Hepatocyte (in vitro differentiated cells): ENCODE results near the gene LFNG. TPM values are rescaled to one million over a fixed set of nuclear protein-coding genes. Genes with fewer than 3 reads are reported as not detected.

ENCODE experiments used
- DNase-seq: peaks from one replicate; pipeline ENCODE4 v3.0.0-alpha.2; 2016; ENCODE audit warnings: low spot score
- H2AFZ ChIP-seq: fragments of 200-600 bp; sonication (generic); 2 replicates; pipeline ENCODE4 v1.6.0; 2016; ENCODE audit warnings: antibody characterized with exemption, mild to moderate bottlenecking
- H3K27ac ChIP-seq: fragments of 200-600 bp; sonication (generic); 2 replicates; pipeline ENCODE4 v1.5.1; 2016; ENCODE audit warnings: mild to moderate bottlenecking
- H3K27me3 ChIP-seq: fragments of 200-600 bp; sonication (generic); 2 replicates; pipeline ENCODE4 v1.6.1; 2016
- H3K36me3 ChIP-seq: fragments of 200-600 bp; sonication (generic); replicated peaks from 2 replicates; pipeline ENCODE4 v1.5.1; 2016; ENCODE audit warnings: low read depth; ENCODE audit not compliant: insufficient read depth
- H3K4me1 ChIP-seq: fragments of 200-600 bp; sonication (generic); 2 replicates; pipeline ENCODE4 v1.5.1; 2016; ENCODE audit warnings: mild to moderate bottlenecking, moderate library complexity; ENCODE audit not compliant: insufficient read depth
- H3K4me2 ChIP-seq: fragments of 200-600 bp; sonication (generic); 2 replicates; pipeline ENCODE4 v1.6.0; 2016
- H3K4me3 ChIP-seq: fragments of 200-600 bp; sonication (generic); 2 replicates; pipeline ENCODE4 v1.5.1; 2016; ENCODE audit warnings: mild to moderate bottlenecking
- H3K79me2 ChIP-seq: fragments of 200-600 bp; sonication (generic); 2 replicates; pipeline ENCODE4 v1.6.0; 2017; ENCODE audit warnings: mild to moderate bottlenecking
- H3K9me2 ChIP-seq: fragments of 200-600 bp; sonication (generic); replicated peaks from 2 replicates; pipeline ENCODE4 v1.6.0; 2017; ENCODE audit warnings: mild to moderate bottlenecking; ENCODE audit not compliant: insufficient read depth
- H3K9me3 ChIP-seq: fragments of 200-600 bp; sonication (generic); 2 replicates; pipeline ENCODE4 v1.5.1; 2016; ENCODE audit warnings: low read depth, mild to moderate bottlenecking
- H4K20me1 ChIP-seq: fragments of 200-600 bp; sonication (generic); 2 replicates; pipeline ENCODE4 v1.6.0; 2016; ENCODE audit warnings: mild to moderate bottlenecking; ENCODE audit not compliant: insufficient read depth, poor library complexity, severe bottlenecking
- EZH2 ChIP-seq: fragments of 200-600 bp; sonication (generic); IDR thresholded peaks from 2 replicates; pipeline ENCODE4 v1.6.1; 2016; ENCODE audit warnings: antibody characterized with exemption, mild to moderate bottlenecking, borderline replicate concordance
- EZH2phosphoT487 ChIP-seq: fragments of 200-600 bp; sonication (generic); IDR thresholded peaks from one replicate; pipeline ENCODE4 v1.6.1; 2018; ENCODE audit warnings: antibody characterized with exemption, mild to moderate bottlenecking, low read depth, moderate library complexity; ENCODE audit not compliant: unreplicated experiment, severe bottlenecking
- WGBS: methylation state at CpG from one replicate; pipeline ENCODE4 v1.1.6; 2016; ENCODE audit warnings: low lambda C conversion rate; ENCODE audit errors: missing lambda C conversion rate; 5-methylcytosine and 5-hydroxymethylcytosine counted together
- polyA plus RNA-seq: library from polyadenylated mRNA; unstranded; fragments of >200 nt; fragmentation: Nextera tagmentation; extraction: Ambion mirVana; gene quantifications from 2 replicates; pipeline ENCODE4 v1.2.1, GENCODE V29; 2016
- total RNA-seq: library from RNA; depleted of rRNA; stranded (reverse); fragments of >200 nt; gene quantifications from 2 replicates; pipeline ENCODE4 v1.2.3, GENCODE V29; 2014
- TF ChIP-seq, protein P1 (sequence below): fragments of 200-600 bp; sonication (generic); IDR thresholded peaks from 2 replicates; pipeline ENCODE4 v1.5.1; 2016; ENCODE audit warnings: antibody characterized with exemption, mild to moderate bottlenecking; ENCODE audit not compliant: poor library complexity

Gene LFNG
- total and polyA plus RNA-seq, 2 experiments from 2014 or later: 1.2 to 4.5 TPM

DNA sequence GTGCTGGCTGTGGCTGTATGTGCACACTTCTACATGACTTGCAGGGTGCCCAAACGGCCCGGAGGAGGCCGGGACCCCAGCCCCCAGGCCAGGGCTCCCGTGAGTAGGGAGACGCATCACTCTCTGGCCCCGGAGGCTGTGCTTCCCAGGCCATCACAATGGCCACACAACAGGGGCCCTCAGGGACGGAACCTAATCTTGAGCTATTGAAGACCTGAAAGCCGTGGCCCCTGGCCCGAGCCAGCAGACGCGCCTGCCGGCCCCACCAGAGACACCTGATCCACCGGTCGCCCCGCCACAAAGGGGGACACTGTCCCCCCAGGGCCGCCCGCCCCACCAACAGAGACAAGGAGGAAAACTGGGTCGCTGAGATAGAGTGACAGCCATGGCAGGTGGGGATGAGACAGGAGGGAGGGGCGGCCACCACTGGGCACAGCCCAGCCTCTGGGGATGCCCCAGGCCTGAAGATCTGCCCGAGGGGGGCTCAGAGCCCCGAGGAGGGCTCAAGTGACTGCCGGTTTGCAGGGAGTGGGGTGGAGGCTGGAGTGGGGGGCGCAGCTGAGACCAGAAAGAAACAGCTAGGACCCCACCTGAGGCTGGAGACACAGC lies 10.2 kb upstream of the LFNG start:
- WGBS: 84% methylated on average over 22 of the region's 23 CpGs
- peaks cover 9% of the 10 kb centered on the region for H3K4me1 ChIP-seq
- no peak for TF ChIP-seq EZH2phosphoT487
- no peak for TF ChIP-seq EZH2
- TF ChIP-seq, protein P1, sequence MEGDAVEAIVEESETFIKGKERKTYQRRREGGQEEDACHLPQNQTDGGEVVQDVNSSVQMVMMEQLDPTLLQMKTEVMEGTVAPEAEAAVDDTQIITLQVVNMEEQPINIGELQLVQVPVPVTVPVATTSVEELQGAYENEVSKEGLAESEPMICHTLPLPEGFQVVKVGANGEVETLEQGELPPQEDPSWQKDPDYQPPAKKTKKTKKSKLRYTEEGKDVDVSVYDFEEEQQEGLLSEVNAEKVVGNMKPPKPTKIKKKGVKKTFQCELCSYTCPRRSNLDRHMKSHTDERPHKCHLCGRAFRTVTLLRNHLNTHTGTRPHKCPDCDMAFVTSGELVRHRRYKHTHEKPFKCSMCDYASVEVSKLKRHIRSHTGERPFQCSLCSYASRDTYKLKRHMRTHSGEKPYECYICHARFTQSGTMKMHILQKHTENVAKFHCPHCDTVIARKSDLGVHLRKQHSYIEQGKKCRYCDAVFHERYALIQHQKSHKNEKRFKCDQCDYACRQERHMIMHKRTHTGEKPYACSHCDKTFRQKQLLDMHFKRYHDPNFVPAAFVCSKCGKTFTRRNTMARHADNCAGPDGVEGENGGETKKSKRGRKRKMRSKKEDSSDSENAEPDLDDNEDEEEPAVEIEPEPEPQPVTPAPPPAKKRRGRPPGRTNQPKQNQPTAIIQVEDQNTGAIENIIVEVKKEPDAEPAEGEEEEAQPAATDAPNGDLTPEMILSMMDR: no peak

DNA sequence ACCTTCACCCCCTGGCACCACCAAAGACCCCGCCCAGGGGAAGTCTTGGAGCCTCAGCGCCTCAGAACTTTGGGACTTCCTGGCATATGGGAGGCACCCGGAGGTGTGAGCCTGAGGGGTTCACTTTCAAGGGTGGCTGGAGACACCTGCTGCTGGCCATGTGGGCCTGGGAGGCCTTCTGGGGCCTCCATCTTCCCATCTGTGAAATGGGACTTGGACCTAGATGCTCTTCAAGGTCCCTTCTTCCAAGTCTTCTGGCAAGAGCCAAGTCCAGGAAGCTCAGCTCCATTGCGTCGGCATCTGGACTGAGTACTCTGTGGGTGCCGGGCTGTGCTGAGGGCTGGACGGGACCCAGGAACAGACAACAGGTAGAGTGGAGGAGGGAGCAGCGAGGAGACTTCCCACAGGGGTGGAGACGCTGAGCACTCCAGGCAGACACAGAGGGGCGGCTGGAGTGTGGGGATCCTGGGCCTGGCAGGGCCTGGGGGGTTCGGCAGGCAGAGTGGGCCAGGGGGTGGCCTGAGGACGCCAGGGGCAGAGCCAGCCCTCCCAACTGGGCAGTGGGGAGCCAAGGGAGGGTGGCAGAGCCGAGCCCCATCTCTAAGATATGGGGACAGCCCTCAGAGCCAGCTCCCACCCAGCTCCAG lies 9.3 kb upstream of the LFNG start:
- Histone ChIP-seq H3K4me1 (peaks cover 9% of the 10 kb centered on the region), H3K27ac (no peak overlapping the region), H3K4me3 (no peak overlapping the region)

More for the DNA sequence above, 10.2 kb upstream of the LFNG start:
- H3K4me2 ChIP-seq: no peak overlapping the region
- H3K27ac ChIP-seq: no peak overlapping the region
- no peaks in the 10 kb centered on the region for H3K79me2 ChIP-seq
- H4K20me1 ChIP-seq: no peaks in the 10 kb centered on the region
- H3K4me3 ChIP-seq: no peak overlapping the region
- H3K9me2 ChIP-seq: no peaks in the 10 kb centered on the region
- no peak overlapping the region for H2AFZ ChIP-seq
- H3K27me3 ChIP-seq: no peaks in the 10 kb centered on the region
- DNase-seq: no peak
- no peaks in the 10 kb centered on the region for H3K9me3 ChIP-seq
- no peaks in the 10 kb centered on the region for H3K36me3 ChIP-seq

DNA sequence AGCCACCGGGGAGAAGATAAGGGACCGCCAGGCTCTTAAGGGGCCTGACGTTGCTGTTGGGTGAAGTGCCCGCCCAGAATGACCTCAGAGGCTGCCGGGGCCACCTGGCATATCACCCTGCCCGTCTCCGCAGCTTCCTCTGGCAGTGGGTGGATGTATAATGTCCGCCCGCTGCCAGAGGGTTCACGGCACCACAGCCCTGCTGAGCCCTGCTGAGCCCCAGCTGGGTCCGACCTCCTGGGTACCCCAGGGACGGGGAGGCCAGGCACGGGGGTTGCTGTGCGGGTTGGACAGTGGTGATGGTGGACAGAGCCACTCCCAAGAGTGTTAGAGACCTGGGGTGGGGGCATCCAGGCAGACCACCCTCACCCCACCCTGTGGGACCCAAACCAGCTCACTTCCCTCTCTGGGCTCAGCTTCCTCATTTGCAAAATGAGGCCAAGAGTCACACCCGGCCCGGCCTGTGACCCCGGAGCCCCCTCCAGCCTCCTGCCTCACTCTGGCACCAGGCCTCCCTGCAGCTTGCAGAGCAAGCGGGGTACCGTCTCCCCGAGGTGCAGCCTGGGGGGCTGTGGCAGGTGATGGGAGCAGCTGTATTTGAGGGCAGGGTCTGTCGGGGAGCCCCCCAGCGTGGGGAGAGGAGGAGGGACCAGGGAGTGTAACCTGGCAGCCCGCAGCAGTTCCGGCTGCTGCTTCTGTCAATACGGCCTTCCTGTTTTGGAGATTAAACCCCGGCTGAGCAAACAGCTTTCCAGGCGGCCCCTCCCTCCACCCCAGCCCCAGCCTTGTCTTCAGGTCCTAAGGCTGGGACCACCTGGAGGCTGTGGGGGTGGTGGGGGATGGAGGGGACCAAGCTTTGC lies 8.4 kb upstream of the LFNG start:
- no peak overlapping the region for H3K4me2 ChIP-seq
- no peaks in the 10 kb centered on the region for H3K27me3 ChIP-seq
- no peaks in the 10 kb centered on the region for H3K36me3 ChIP-seq
- no peak overlapping the region for H3K27ac ChIP-seq
- no peaks in the 10 kb centered on the region for H3K79me2 ChIP-seq
- no peak for DNase-seq
- H3K9me3 ChIP-seq: no peaks in the 10 kb centered on the region
- H3K4me1 ChIP-seq: peaks cover 9% of the 10 kb centered on the region
- H3K9me2 ChIP-seq: no peaks in the 10 kb centered on the region
- H4K20me1 ChIP-seq: no peaks in the 10 kb centered on the region
- H2AFZ ChIP-seq: no peak overlapping the region
- 54% methylated on average over 26 of the region's 27 CpGs for WGBS
- TF ChIP-seq EZH2: no peak
- TF ChIP-seq, protein P1: no peak
- TF ChIP-seq EZH2phosphoT487: no peak
- no peak overlapping the region for H3K4me3 ChIP-seq

More for the DNA sequence above, 9.3 kb upstream of the LFNG start:
- H4K20me1 ChIP-seq: no peaks in the 10 kb centered on the region
- no peaks in the 10 kb centered on the region for H3K79me2 ChIP-seq
- no peak for DNase-seq
- 92% methylated on average over 11 of the region's 13 CpGs for WGBS
- H3K9me3 ChIP-seq: no peaks in the 10 kb centered on the region
- no peak overlapping the region for H3K4me2 ChIP-seq
- no peaks in the 10 kb centered on the region for H3K9me2 ChIP-seq
- no peak overlapping the region for H2AFZ ChIP-seq
- H3K36me3 ChIP-seq: no peaks in the 10 kb centered on the region
- no peak for TF ChIP-seq EZH2phosphoT487
- TF ChIP-seq, protein P1: no peak
- no peak for TF ChIP-seq EZH2
- H3K27me3 ChIP-seq: no peaks in the 10 kb centered on the region
